CD4-positive, alpha-beta T cell treated with Interleukin-17A for 4 hours (primary cell): Measurements from ENCODE around the gene AKAP6.
"Not testable (repeated sequence)": the region's sequence is repeated elsewhere in the genome, so short reads cannot be mapped to it uniquely, and the experiment has no call there.

ENCODE experiments used
- DNase-seq: peaks from one replicate; pipeline ENCODE4 v3.0.0-alpha.2; 2020; ENCODE audit warnings: mixed read lengths

AKAP6 gene

DNA sequence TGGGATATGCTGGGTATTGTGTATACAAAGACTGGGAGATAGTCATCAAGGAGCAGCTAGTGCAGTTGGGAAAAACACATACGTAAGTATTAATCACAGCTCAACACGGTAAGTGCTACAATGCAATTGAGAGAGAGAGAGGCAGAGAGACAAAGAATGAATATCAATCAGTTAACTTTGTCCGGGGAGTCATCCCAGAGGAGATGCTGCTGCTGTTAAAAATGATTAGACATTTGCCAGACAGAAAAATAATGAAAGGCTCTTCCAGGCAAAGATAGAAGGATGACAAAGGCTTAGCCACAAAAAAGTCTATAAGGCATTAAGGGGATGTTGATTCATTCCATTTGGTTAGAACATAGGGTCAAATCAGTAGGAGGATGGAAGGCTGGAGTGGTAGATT lies 45.1 kb downstream of the AKAP6 start:
- no peak for DNase-seq

GRCh38 chr14:32375663-32376062 lies 46.6 kb downstream of the AKAP6 start:
- DNase-seq = no peak

DNA sequence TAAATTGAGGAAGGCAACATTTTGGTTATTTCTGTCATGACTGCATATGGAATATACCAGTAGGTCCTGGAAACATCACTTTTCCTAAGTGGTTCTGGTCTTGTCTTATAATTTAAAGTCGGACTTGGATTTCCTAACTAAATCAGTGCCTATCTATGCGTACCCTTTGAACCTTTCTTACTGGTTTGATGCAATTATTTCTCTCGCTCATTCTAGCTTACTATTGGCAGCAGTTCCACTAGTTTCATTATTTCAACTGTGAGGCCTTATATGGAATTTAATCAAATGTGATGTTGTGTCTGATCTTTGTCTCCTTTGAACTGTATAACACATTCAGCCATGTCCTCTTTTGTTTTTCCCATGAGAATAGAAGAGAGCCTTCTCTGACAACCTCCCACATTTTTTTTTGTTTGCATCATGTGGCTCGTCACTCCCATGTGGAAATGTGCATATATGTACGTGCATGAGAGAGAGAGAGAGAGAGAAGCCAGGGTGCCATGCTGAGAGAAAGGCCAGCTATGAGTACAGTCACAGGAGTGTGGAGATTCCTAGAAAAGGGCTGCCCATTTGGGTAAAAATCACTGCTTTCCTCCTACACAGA lies 48.0 kb downstream of the AKAP6 start:
- DNase-seq = no peak

GRCh38 chr14:32378284-32378683 lies 49.2 kb downstream of the AKAP6 start:
- no peak for DNase-seq

DNA sequence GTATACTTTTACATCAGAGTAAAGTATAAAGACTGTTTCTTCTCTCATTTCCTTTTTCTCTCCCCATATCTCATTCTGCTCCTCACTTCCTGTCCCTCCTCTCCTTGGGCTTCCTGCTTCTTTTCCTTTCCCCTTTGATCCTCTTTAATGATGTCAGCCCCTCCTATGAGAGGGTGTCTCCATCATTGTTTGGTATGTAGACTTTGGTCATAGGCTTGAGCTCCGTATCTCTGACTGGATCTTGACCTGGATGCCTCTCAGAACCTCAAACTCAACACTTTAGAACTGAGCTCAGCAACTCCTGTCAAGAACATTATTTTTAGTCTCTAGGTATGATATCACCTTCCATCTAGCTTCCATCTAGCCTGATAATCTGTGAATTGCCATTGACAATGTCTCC lies 50.3 kb downstream of the AKAP6 start:
- no peak for DNase-seq

DNA sequence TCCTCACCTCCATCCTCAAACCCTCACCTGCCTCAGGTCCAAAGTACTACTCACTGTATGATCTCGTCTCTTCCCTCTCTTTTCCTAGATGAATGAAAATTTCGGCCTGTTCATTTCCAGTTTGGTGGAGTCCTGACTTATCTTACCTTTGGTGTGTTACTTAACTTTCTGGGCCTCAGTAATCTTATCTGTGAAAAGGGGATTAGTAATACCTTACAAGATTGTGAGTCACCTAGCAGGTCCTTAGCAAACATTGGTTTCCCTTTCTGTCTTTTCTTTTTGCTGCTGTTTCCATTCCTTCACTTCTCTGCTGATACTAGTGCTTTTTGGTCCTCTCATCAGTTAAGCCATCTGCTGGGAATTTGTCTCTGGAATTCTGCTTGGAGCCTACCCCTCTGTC lies 52.8 kb downstream of the AKAP6 start:
- no peak for DNase-seq

DNA sequence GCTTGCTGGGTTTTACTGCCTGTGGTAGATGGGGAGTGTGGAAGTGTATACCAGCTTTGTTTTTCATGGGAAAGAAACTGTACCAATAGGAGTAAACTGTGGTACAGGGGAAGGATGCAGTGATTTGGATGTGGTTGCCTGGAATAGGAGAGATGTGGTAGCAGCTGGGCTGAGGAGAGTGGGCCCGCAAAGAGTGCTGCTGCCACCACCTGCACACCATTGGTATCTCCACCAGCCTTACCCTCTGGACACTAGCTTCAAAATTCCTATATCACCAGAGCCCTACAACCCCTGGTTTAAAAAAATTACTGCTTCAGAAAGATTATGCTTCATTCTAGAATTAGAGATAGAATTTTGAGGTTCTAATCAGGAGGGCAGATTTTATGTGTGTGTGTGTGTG lies 53.6 kb downstream of the AKAP6 start:
- DNase-seq = no peak

DNA sequence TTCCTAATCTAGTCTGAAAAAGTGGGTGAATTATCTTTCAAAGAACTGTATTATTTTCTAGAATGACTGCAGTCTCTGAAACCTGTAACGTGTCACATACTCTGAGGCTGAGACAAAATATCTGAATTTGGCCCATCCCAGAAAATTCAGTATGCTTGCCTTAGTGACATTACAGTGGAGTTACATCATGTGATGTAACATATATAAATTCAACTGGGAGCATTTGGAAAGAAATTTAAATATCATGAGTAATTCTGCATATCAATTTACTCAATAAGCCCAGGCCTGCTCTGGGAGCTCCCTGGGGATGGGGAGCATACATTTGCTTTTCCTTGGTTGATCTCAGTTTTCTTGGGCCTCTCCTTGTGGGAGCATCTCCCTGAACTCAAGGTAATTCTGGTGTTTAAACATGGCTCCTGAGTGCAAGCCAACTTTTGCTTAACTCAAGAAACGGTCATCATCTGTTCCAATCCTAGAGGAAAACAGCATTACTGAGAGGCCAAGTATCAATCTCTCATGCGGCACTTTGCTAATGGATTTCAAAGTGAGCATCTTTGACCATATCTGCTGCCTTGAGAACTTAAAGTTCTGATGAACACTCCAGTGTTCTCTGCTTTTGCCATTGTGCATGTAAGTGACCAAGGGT lies 54.4 kb downstream of the AKAP6 start:
- DNase-seq = no peak

DNA sequence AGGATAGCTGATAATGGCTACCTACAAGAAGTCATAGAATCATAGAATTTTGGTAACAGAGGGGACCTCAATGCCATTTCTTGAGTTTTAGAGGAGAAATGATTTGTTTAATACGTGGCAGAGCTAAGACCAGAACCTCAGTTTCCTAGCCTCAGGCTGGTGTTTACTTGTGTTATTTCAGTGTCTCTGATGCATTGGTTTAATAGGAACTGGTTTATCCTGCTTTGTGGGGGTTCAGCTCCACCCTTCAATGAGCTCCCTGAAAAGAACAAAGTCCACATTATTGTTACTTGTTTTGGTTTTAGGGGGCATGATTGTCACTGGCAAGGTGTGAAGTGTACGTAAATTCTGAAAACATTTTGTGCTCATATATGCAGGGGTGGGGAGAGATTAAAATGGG lies 55.4 kb downstream of the AKAP6 start:
- DNase-seq = no peak

DNA sequence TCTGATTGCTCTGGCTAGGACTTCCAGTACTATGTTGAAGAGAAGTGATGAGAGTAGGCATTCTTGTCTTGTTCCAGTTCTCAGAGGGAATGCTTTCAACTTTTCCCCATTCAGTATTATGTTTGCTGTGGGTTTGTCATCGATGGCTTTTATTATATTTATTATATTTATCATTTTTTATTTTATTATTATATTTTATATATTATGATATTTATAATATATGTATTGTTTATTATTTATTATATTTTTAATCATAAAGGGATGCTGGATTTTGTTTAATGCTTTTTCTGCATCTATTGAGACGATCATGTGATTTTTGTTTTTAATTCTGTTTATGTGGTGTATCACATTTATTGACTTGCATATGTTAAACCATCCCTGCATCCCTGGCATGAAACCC lies 58.2 kb downstream of the AKAP6 start:
- DNase-seq = not testable (repeated sequence)

GRCh38 chr14:32393119-32393518 lies 64.0 kb downstream of the AKAP6 start:
- DNase-seq = no peak

- DNase-seq = no peak
These were observed 64.9 kb downstream of the AKAP6 start for GRCh38 chr14:32394038-32394437.

DNA sequence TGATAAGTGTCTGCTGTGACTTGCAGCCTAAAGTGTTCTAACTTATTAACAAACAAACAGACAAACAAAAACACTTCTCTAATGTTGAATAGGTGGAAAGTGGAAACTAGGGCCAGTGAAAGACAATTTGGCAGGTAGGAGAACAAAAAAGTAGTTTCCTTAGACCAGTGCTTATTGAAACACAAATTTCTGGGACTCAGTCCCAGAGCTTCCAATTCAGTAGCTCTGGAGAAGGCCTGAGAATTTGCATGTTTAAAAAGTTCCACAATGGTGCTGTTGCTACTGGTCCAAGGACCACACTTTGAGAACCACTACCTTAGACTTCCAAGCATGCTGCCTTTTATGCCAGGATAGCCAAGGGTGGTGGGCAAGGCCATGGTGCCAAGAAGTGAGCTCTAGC lies 67.8 kb downstream of the AKAP6 start:
- DNase-seq = no peak

- no peak for DNase-seq
These were observed 69.0 kb downstream of the AKAP6 start for GRCh38 chr14:32397861-32398640.

- DNase-seq = no peak
These were observed 70.8 kb downstream of the AKAP6 start for GRCh38 chr14:32399920-32400319.

GRCh38 chr14:32400480-32400879 lies 71.4 kb downstream of the AKAP6 start:
- DNase-seq = no peak

- DNase-seq = no peak
These were observed 73.9 kb downstream of the AKAP6 start for GRCh38 chr14:32403021-32403420.

DNA sequence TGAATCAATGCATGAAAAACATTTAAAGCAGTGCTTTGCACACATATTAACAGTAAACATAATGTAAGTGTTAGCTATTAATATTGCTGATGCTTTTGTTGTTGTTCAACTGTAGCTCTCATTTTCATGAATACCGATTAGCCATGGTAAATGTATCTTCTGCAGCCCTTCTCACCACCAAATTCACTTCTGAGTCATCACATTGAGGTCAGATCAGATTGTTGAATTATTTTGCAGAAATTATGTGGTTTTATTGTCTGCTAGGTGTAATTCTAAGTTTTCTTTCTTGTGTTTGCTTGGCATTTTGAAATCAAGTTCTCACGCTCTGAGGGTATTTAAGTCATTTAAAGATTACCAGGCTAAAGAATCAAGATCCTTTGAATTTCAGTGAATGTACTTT lies 74.6 kb downstream of the AKAP6 start:
- no peak for DNase-seq

- no peak for DNase-seq
These were observed 75.9 kb downstream of the AKAP6 start for GRCh38 chr14:32404784-32405573.

DNA sequence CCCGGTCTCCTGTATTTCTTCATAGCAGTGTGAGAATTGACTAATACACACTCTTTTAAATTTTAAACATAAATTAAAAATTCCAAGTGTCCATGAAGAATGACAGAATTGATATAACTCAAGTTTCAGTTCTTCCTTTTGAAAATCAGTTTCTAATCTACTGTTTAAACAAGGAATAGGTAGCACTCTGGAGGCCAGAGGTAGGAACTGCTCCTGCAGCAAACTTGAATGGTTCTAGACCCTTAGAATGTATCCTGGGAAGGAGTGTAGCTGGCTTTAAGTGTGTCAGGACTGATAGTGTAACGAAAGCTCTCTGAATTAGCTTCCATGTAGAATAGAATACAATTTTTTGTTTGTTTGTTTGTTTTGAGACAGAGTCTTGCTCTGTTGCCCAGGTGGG lies 76.8 kb downstream of the AKAP6 start:
- no peak for DNase-seq

DNA sequence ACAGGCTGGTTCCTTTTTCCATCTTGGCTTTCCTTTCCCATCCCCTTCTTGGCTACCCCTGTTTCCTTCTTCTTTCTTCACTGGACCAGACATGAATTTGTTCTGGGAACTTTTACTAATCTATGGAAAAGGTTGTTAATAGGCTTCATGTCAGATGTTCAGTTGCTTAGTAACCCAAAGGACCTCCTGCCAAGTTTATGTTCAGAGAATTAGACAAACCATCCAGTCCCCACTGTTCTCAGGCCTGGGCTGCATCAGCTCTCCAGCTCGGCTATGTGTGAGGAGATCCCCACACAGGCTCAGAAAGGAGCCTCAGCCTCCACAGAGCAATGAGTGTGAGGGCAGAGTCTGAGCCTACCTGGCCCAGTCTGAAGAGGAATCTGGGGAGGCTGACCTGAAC lies 78.0 kb downstream of the AKAP6 start:
- DNase-seq = no peak

DNA sequence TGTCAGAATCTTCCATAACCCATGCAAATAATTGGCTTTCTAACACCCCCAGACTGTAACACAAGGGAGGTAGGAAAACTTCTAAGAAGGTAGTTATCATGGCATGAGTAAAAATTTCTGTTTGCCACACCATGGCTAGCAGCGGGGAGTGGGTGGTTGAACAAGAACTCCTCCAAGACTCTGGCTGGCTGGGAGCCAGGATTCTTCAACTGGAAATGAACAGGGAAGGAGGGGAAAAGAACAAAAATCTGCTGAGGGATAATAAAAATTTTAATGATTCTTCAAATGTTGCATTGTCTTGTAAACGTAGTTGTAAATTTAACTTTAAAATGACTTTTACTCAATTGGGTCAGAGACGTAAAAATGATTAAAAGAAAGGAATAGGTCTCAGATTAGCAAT lies 78.9 kb downstream of the AKAP6 start:
- DNase-seq = no peak

DNA sequence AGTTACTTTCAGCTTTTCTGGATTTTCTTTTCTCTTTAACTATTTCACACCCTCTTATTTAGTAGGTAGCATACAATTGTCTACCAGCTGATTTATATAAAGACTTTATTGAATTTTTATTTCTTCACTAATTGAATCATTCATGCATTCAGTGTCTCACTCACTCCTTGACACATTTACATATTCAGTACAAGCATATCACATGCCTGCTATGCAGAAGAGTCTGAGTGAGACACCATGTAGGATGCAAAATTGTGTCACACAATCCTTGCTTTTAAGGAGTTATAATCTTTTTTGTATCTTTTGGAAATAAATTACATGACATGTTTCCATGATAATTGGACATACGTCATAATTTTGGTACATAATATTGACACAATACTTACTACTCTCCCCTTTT lies 83.0 kb downstream of the AKAP6 start:
- DNase-seq = no peak

DNA sequence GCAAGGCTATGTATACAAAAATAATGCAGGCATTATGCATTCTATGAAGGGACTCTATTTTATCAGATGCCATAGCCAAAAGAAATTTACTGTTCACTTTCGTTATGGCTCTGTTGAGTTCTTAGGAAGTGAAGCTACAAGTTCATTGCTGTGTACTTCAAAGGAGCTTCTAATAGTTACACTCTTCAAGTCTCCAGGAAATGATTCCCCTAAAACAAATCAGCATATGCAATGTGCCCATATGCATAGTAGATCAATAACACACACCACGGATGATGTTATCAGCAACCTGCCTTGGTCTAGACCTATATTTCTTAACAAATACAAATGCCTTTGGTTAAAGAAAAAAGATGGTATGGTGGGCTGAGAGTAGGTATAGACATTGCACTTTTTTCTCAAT lies 83.4 kb downstream of the AKAP6 start:
- no peak for DNase-seq
